K562 (cell line): ENCODE data around the gene PRPF38A.

Source experiments
- EZH2 ChIP-seq: IDR thresholded peaks from 2 replicates; pipeline ENCODE4 v1.6.1; 2012; ENCODE audit warnings: low read depth, mild to moderate bottlenecking, inconsistent platforms, low read length, borderline replicate concordance
- NR3C1 ChIP-seq: sonication (generic); formaldehyde crosslinking; IDR thresholded peaks from 2 replicates; pipeline ENCODE4 v1.8.1; 2022; ENCODE audit warnings: missing genetic modification reagents
- RAD21 ChIP-seq, 2 experiments: fragments of 250-450 bp in 1 of 2; fragments of 450-650 bp in 1 of 2; sonication (Bioruptor Pico) in 1 of 2; formaldehyde crosslinking in 1 of 2; IDR thresholded peaks in 1 of 2; conservative IDR thresholded peaks in 1 of 2; 2 replicates each; pipeline versions ENCODE4 v1.4.0 to v1.8.0; 2020 to 2022; ENCODE audit warnings: mild to moderate bottlenecking in 2 of 2, moderate library complexity in 1 of 2
- ZKSCAN1 ChIP-seq: fragments of 150-350 bp; IDR thresholded peaks from 2 replicates; pipeline ENCODE4 v1.6.1; 2016; ENCODE audit warnings: low read depth, low read length
- TF ChIP-seq, protein P1 (sequence below), 3 experiments: IDR thresholded peaks in 2 of 3; conservative IDR thresholded peaks in 1 of 3; 2 replicates each; pipeline ENCODE4 v1.5.1; 2011 to 2012; ENCODE audit warnings: low read length in 3 of 3, mild to moderate bottlenecking in 3 of 3, control low read depth in 2 of 3, improper control_type of control experiment in 1 of 3, inconsistent platforms in 1 of 3, low read depth in 1 of 3, mixed read lengths in 1 of 3, moderate library complexity in 1 of 3; ENCODE audit not compliant: insufficient read depth in 2 of 3
- TF ChIP-seq, protein P2 (sequence below): IDR thresholded peaks from 2 replicates; pipeline ENCODE4 v1.6.1; 2016; ENCODE audit warnings: missing genetic modification characterization, missing compliant biosample characterization
- TF ChIP-seq, protein P3 (sequence below): sonication (generic); formaldehyde crosslinking; IDR thresholded peaks from 2 replicates; pipeline ENCODE4 v1.8.1; 2023; ENCODE audit warnings: mild to moderate bottlenecking, missing genetic modification reagents
- TF ChIP-seq, protein P4 (sequence below), 2 experiments: fragments of 450-650 bp in 1 of 2; sonication (generic) in 1 of 2; formaldehyde crosslinking in 1 of 2; IDR thresholded peaks in 1 of 2; conservative IDR thresholded peaks in 1 of 2; 2 replicates each; pipeline versions ENCODE4 v1.6.1 to v1.8.1; 2016 to 2023; ENCODE audit warnings: mild to moderate bottlenecking in 2 of 2, moderate library complexity in 2 of 2, inconsistent platforms in 1 of 2, missing genetic modification reagents in 1 of 2
- TF ChIP-seq, protein P5 (sequence below): sonication (generic); formaldehyde crosslinking; IDR thresholded peaks from 2 replicates; pipeline ENCODE4 v1.8.1; 2022; ENCODE audit warnings: missing genetic modification reagents
- TF ChIP-seq, protein P6 (sequence below), 2 experiments: fragments of 450-650 bp; formaldehyde crosslinking in 1 of 2; IDR thresholded peaks; 2 replicates each; pipeline versions ENCODE4 v1.4.0 to v1.6.1; 2014 to 2020; ENCODE audit warnings: mild to moderate bottlenecking in 2 of 2, borderline replicate concordance in 1 of 2, low read depth in 1 of 2

DNA sequence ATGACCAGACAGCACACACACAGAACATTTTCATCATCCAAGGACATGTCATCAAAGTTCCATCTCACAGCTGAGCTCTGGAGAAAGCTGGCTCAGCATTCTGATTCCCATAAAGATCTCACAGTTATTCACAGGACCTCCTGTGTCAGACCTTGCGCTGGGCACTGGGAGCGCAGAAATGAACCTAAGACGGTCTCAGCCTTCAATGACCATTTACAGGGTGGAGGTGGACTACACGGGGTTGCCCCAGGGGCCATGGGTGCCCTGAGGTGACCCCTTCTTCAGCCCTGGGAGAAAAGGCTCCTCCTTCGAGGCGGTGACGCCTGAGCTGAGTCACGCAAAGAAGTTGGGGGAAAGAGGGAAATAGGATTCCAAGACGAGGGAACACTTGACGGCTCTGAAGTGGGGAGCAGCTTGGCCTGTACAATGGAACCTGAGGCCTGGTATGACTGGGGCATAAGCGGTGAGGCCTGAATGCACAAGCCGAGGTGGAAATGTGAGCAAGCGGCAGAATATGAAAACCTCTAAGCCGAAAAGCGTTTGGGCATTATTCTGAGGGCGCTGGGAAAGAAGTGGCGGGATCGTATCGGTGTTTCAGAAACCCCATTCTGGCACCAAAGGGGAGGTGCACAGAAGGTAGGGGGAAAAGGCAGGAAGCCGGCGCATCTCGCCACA is 39.2 kb upstream of the PRPF38A start:
- no peak for TF ChIP-seq NR3C1 (CRISPR knock-in tag)
- TF ChIP-seq, protein P1, sequence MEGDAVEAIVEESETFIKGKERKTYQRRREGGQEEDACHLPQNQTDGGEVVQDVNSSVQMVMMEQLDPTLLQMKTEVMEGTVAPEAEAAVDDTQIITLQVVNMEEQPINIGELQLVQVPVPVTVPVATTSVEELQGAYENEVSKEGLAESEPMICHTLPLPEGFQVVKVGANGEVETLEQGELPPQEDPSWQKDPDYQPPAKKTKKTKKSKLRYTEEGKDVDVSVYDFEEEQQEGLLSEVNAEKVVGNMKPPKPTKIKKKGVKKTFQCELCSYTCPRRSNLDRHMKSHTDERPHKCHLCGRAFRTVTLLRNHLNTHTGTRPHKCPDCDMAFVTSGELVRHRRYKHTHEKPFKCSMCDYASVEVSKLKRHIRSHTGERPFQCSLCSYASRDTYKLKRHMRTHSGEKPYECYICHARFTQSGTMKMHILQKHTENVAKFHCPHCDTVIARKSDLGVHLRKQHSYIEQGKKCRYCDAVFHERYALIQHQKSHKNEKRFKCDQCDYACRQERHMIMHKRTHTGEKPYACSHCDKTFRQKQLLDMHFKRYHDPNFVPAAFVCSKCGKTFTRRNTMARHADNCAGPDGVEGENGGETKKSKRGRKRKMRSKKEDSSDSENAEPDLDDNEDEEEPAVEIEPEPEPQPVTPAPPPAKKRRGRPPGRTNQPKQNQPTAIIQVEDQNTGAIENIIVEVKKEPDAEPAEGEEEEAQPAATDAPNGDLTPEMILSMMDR (IDR thresholded peaks at IDR 0.05 in 2 of 3, conservative IDR thresholded peaks at IDR 0.05 in 1 of 3; ENCODE audit: insufficient read depth in 2 of 3, low read depth in 1 of 3, low read length in 3 of 3): no peak
- TF ChIP-seq EZH2: no peak
- TF ChIP-seq, protein P2, sequence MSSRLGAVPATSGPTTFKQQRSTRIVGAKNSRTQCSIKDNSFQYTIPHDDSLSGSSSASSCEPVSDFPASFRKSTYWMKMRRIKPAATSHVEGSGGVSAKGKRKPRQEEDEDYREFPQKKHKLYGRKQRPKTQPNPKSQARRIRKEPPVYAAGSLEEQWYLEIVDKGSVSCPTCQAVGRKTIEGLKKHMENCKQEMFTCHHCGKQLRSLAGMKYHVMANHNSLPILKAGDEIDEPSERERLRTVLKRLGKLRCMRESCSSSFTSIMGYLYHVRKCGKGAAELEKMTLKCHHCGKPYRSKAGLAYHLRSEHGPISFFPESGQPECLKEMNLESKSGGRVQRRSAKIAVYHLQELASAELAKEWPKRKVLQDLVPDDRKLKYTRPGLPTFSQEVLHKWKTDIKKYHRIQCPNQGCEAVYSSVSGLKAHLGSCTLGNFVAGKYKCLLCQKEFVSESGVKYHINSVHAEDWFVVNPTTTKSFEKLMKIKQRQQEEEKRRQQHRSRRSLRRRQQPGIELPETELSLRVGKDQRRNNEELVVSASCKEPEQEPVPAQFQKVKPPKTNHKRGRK (tag): no peak
- TF ChIP-seq, protein P3, sequence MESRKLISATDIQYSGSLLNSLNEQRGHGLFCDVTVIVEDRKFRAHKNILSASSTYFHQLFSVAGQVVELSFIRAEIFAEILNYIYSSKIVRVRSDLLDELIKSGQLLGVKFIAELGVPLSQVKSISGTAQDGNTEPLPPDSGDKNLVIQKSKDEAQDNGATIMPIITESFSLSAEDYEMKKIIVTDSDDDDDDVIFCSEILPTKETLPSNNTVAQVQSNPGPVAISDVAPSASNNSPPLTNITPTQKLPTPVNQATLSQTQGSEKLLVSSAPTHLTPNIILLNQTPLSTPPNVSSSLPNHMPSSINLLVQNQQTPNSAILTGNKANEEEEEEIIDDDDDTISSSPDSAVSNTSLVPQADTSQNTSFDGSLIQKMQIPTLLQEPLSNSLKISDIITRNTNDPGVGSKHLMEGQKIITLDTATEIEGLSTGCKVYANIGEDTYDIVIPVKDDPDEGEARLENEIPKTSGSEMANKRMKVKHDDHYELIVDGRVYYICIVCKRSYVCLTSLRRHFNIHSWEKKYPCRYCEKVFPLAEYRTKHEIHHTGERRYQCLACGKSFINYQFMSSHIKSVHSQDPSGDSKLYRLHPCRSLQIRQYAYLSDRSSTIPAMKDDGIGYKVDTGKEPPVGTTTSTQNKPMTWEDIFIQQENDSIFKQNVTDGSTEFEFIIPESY: no peak
- no peak for TF ChIP-seq RAD21 (CRISPR knock-in tag; conservative IDR thresholded peaks at IDR 0.05 in 1 of 2, IDR thresholded peaks at IDR 0.05 in 1 of 2)
- TF ChIP-seq, protein P4, sequence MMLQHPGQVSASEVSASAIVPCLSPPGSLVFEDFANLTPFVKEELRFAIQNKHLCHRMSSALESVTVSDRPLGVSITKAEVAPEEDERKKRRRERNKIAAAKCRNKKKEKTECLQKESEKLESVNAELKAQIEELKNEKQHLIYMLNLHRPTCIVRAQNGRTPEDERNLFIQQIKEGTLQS (IDR thresholded peaks at IDR 0.05): peak; percentile 87
- TF ChIP-seq, protein P4 (CRISPR knock-in tag; conservative IDR thresholded peaks at IDR 0.05): peak; percentile 65; the same call in 1 of the 2 replicates
- TF ChIP-seq, protein P5, sequence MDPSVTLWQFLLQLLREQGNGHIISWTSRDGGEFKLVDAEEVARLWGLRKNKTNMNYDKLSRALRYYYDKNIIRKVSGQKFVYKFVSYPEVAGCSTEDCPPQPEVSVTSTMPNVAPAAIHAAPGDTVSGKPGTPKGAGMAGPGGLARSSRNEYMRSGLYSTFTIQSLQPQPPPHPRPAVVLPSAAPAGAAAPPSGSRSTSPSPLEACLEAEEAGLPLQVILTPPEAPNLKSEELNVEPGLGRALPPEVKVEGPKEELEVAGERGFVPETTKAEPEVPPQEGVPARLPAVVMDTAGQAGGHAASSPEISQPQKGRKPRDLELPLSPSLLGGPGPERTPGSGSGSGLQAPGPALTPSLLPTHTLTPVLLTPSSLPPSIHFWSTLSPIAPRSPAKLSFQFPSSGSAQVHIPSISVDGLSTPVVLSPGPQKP: no peak
- TF ChIP-seq ZKSCAN1: no peak
- TF ChIP-seq, protein P6, sequence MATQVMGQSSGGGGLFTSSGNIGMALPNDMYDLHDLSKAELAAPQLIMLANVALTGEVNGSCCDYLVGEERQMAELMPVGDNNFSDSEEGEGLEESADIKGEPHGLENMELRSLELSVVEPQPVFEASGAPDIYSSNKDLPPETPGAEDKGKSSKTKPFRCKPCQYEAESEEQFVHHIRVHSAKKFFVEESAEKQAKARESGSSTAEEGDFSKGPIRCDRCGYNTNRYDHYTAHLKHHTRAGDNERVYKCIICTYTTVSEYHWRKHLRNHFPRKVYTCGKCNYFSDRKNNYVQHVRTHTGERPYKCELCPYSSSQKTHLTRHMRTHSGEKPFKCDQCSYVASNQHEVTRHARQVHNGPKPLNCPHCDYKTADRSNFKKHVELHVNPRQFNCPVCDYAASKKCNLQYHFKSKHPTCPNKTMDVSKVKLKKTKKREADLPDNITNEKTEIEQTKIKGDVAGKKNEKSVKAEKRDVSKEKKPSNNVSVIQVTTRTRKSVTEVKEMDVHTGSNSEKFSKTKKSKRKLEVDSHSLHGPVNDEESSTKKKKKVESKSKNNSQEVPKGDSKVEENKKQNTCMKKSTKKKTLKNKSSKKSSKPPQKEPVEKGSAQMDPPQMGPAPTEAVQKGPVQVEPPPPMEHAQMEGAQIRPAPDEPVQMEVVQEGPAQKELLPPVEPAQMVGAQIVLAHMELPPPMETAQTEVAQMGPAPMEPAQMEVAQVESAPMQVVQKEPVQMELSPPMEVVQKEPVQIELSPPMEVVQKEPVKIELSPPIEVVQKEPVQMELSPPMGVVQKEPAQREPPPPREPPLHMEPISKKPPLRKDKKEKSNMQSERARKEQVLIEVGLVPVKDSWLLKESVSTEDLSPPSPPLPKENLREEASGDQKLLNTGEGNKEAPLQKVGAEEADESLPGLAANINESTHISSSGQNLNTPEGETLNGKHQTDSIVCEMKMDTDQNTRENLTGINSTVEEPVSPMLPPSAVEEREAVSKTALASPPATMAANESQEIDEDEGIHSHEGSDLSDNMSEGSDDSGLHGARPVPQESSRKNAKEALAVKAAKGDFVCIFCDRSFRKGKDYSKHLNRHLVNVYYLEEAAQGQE (IDR thresholded peaks at IDR 0.05; ENCODE audit: borderline replicate concordance): no peak
- TF ChIP-seq, protein P6 (CRISPR knock-in tag; IDR thresholded peaks at IDR 0.05; ENCODE audit: low read depth): no peak
